ENCODE measurements around the gene ELMO2. TPM values are rescaled to one million over a fixed set of nuclear protein-coding genes. Genes with fewer than 3 reads are reported as not detected.

Gene ELMO2
- total and polyA plus RNA-seq, 2 of the 4 experiments (the other 2 are of a cell fraction), result 29.2 to 52.7 TPM

- ATAC-seq (ENCODE audit: low read depth) (no peak), DNase-seq (no peak)
- WGBS, 2 experiments (ENCODE audit: extremely low coverage in 2 of 2, insufficient read length in 1 of 2), result 63% methylated on average over 11 of the region's 14 CpGs; no CpG with 5 or more reads in 1 of the 2 experiments
- ChIA-PET POLR2A (ENCODE audit: unreplicated experiment) (no interaction called here), CTCF (no interaction called here)
- Histone ChIP-seq H3K27ac (ENCODE audit: insufficient read depth, low read length) (no peak overlapping the region), H3K27me3 (ENCODE audit: control insufficient read depth, insufficient read depth, low read length) (no peaks in the 10 kb centered on the region), H4K8ac (ENCODE audit: low read depth in 2 of 2, low read length in 2 of 2) (no peak overlapping the region), H3K18ac (ENCODE audit: low read depth, low read length) (no peak overlapping the region), H2BK20ac (ENCODE audit: low read depth, low read length) (no peak overlapping the region), H2AFZ (replicated peaks; ENCODE audit: low read length, poor library complexity) (no peak overlapping the region), H2BK5ac (ENCODE audit: low read depth, low read length, poor library complexity, severe bottlenecking) (no peak overlapping the region), H2BK120ac (ENCODE audit: low read depth, low read length) (no peak overlapping the region), H4K20me1 (ENCODE audit: insufficient read depth, low read length) (0 out of 2 replicates have a peak, but pooled peaks cover 5% of the 10 kb centered on the region), H3K4me2 (ENCODE audit: low read depth, low read length) (no peak overlapping the region), H3K9me1 (ENCODE audit: insufficient read depth, low read length) (peaks cover 10% of the 10 kb centered on the region; the same call in 1 of the 2 replicates), H4K91ac (ENCODE audit: insufficient read depth, low read depth, low read length) (no peak overlapping the region), H3K4me3 (ENCODE audit: insufficient read depth, low read depth, low read length) (no peak overlapping the region), H3K9me3 (ENCODE audit: control insufficient read depth, insufficient read depth, low read length) (no peaks in the 10 kb centered on the region), H3K4ac (ENCODE audit: low read depth, low read length) (no peak overlapping the region), H3K36me3 (ENCODE audit: control insufficient read depth, insufficient read depth, low read length) (peaks cover 30% of the 10 kb centered on the region; the same call in 1 of the 2 replicates), H2BK15ac (ENCODE audit: low read depth, low read length) (no peak overlapping the region), H2AK9ac (replicated peaks; ENCODE audit: low read depth, low read length, poor library complexity) (no peak overlapping the region), H3K56ac (ENCODE audit: extremely low read depth, insufficient read depth, low read length) (no peak overlapping the region), H3K14ac (replicated peaks; ENCODE audit: low read depth, low read length) (no peak overlapping the region), H2AK5ac (ENCODE audit: low read depth, low read length) (no peak overlapping the region), H3K23ac (ENCODE audit: low read depth, low read length) (no peak overlapping the region), H3K4me1 (ENCODE audit: control insufficient read depth, insufficient read depth, low read length) (peaks cover 12% of the 10 kb centered on the region), H4K5ac (ENCODE audit: low read depth, low read length) (no peak overlapping the region), H3K9ac (ENCODE audit: low read depth, low read length) (no peak overlapping the region), H3K79me1 (ENCODE audit: low read depth in 1 of 2, low read length in 2 of 2) (peaks cover 0 to 14% of the 10 kb centered on the region in 2 experiments; a peak in 3 of 4 replicates)
- in situ Hi-C loops (cut with MboI; ENCODE audit: low sequenced_read_pairs), result no loop called here
- dilution Hi-C loops (cut with HindIII; ENCODE audit: low sequenced_read_pairs, unreplicated experiment), result no loop called here
- intact Hi-C loops (cut with micrococcal nuclease), result no loop called here
- TF ChIP-seq RCOR1 (IDR thresholded peaks at IDR 0.05; ENCODE audit: insufficient replicate concordance, low read length) (no peak), ELK1 (IDR thresholded peaks at IDR 0.05; ENCODE audit: borderline replicate concordance, low read depth, low read length) (no peak), POLR2A (IDR thresholded peaks at IDR 0.05; ENCODE audit: low read depth, low read length) (no peak), RAD21 (IDR thresholded peaks at IDR 0.05; ENCODE audit: low read length) (no peak), USF2 (IDR thresholded peaks at IDR 0.05; ENCODE audit: low read depth, low read length) (no peak), MAZ (IDR thresholded peaks at IDR 0.05; ENCODE audit: borderline replicate concordance, low read depth, low read length) (no peak), CEBPB (IDR thresholded peaks at IDR 0.05; ENCODE audit: low read depth, low read length) (no peak), RFX5 (IDR thresholded peaks at IDR 0.05; ENCODE audit: low read depth, low read length) (no peak), MXI1 (IDR thresholded peaks at IDR 0.05; ENCODE audit: borderline replicate concordance, low read depth, low read length) (no peak), NFE2L2 (IDR thresholded peaks at IDR 0.05; ENCODE audit: low read depth, low read length) (no peak), BHLHE40 (IDR thresholded peaks at IDR 0.05; ENCODE audit: low read depth, low read length) (no peak), CTCF (conservative IDR thresholded peaks at IDR 0.05; ENCODE audit: low read depth, low read length) (no peak), CHD1 (IDR thresholded peaks at IDR 0.05; ENCODE audit: low read depth, low read length) (no peak), SMC3 (IDR thresholded peaks at IDR 0.05; ENCODE audit: low read depth, low read length) (no peak), MAFK (IDR thresholded peaks at IDR 0.05; ENCODE audit: low read depth, low read length) (no peak), FOS (IDR thresholded peaks at IDR 0.05; ENCODE audit: low read depth, low read length) (no peak)
- no TSS peak for BruUV-seq (replicated peaks)
Measured at GRCh38 chr20:46353500-46354206, 52.8 kb downstream of the ELMO2 start.
